Activated naive CD8-positive, alpha-beta T cell treated with anti-CD3 and anti-CD28 coated beads, Interleukin-2, amount 50 U/mL, for 24 hours (primary cell): ENCODE data around the gene DNLZ.

Experiments used
- ATAC-seq: fragments of 150-1000 bp; cut with Tn5 transposase; one replicate; pipeline ENCODE4 v1.10.0; 2021
- DNase-seq: peaks from one replicate; pipeline ENCODE4 v3.0.0; 2021
- H3K27ac Mint-ChIP-seq: one replicate; pipeline ENCODE4 v1.8.0; 2021; ENCODE audit warnings: mild to moderate bottlenecking, mixed read lengths
- H3K27me3 Mint-ChIP-seq: one replicate; pipeline ENCODE4 v1.8.0; 2021; ENCODE audit warnings: mixed read lengths
- H3K36me3 Mint-ChIP-seq: one replicate; pipeline ENCODE4 v1.8.0; 2021; ENCODE audit warnings: low read depth, mixed read lengths
- H3K4me1 Mint-ChIP-seq: one replicate; pipeline ENCODE4 v1.8.0; 2021; ENCODE audit warnings: mixed read lengths
- H3K4me3 Mint-ChIP-seq: one replicate; pipeline ENCODE4 v1.8.0; 2021; ENCODE audit warnings: mild to moderate bottlenecking, moderate library complexity, mixed read lengths
- H3K9me3 Mint-ChIP-seq: one replicate; pipeline ENCODE4 v1.8.0; 2021; ENCODE audit warnings: mixed read lengths

Gene DNLZ

DNA sequence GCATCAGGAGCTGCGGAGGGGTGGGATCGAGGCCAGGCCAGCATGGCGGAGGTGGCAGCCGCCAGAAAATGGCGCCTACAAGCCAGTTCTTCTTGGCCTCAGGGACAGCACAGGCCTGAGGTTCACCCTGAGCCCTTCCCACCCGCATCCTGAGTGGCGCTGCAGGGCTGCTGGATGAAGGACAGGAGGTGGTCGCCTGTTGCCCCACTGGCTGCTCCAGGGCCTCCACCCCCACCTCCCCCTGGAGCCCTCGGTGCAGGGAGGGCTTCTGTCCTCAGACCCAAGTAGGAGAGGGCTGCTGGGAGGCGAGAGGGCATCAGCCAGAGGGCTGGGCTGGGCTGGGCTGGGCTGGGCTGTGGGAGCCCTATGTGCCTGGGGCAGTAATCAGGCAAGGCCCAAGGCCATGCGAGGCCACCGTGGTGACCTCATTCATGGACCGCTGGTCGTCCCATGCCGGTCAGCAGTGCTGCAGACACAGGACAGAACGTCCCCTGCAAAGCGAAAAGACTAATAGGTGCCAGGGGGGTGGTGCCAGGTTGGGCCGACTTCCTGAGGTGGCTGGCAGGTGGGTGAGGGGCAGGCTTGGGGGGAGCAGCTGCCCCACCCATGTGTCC is 22.4 kb downstream of the DNLZ start:
- no peaks in the 10 kb centered on the region for H3K9me3 Mint-ChIP-seq
- no peak overlapping the region for H3K27ac Mint-ChIP-seq

DNA sequence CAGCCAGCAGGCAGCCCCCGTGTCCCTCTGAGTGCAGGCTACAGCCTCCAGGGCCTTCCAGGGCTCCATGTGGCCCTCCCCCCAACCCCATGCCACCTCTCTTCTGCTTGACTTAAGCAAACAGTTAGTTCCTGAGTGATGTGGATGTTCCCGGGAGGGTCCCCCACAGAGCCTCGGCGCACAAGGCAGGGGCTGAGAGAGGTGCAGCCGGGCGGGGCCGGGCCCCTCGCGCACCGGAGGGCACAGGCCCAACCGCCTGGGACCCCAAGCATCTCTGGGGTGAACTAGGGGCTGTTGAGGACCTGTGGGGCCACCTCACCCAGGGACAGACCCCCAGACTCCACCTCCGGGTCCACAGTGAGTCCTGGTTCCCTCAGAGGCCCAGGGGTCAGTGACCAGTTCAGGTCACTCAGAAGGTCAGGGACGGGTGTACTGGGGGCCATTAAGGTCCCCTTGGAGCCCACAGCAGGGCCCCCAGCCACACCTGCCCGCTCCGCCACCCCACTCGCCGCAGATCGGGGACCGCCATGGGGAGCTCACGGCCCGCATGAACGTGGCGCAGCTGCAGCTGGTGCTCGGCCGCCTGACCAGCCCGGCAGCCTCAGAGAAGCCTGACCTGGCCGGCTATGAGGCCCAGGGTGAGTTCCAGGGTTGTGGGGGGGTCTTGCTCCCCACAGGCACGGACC is 23.0 kb downstream of the DNLZ start:
- ATAC-seq = no peak
- no peaks in the 10 kb centered on the region for H3K36me3 Mint-ChIP-seq
- H3K9me3 Mint-ChIP-seq = no peaks in the 10 kb centered on the region
- DNase-seq = no peak
- no peak overlapping the region for H3K27ac Mint-ChIP-seq
- H3K4me3 Mint-ChIP-seq = no peak overlapping the region
- H3K27me3 Mint-ChIP-seq = no peaks in the 10 kb centered on the region
- H3K4me1 Mint-ChIP-seq = no peaks in the 10 kb centered on the region

More for the DNA sequence above, 22.4 kb downstream of the DNLZ start:
- Mint-ChIP-seq H3K4me1 (no peaks in the 10 kb centered on the region), H3K36me3 (no peaks in the 10 kb centered on the region), H3K27me3 (no peaks in the 10 kb centered on the region), H3K4me3 (no peak overlapping the region)
- no peak for DNase-seq
- ATAC-seq = no peak

- DNase-seq = no peak
- Mint-ChIP-seq H3K36me3 (no peaks in the 10 kb centered on the region), H3K4me1 (no peaks in the 10 kb centered on the region)
Measured at GRCh38 chr9:136339958-136340310, 23.6 kb downstream of the DNLZ start.

GRCh38 chr9:136339173-136339957 is 24.2 kb downstream of the DNLZ start:
- no peaks in the 10 kb centered on the region for H3K27me3 Mint-ChIP-seq
- H3K27ac Mint-ChIP-seq = no peak overlapping the region
- no peaks in the 10 kb centered on the region for H3K36me3 Mint-ChIP-seq
- no peaks in the 10 kb centered on the region for H3K9me3 Mint-ChIP-seq
- no peaks in the 10 kb centered on the region for H3K4me1 Mint-ChIP-seq
- no peak overlapping the region for H3K4me3 Mint-ChIP-seq
- peak; percentile 52 for DNase-seq
- no peak for ATAC-seq

More at GRCh38 chr9:136339958-136340310, 23.6 kb downstream of the DNLZ start:
- H3K27ac Mint-ChIP-seq = no peak overlapping the region
- H3K4me3 Mint-ChIP-seq = no peak overlapping the region
- H3K27me3 Mint-ChIP-seq = no peaks in the 10 kb centered on the region
- ATAC-seq = no peak
- no peaks in the 10 kb centered on the region for H3K9me3 Mint-ChIP-seq

GRCh38 chr9:136338511-136338910 is 25.0 kb downstream of the DNLZ start:
- Mint-ChIP-seq H3K9me3 (no peaks in the 10 kb centered on the region), H3K27me3 (no peaks in the 10 kb centered on the region), H3K27ac (no peak overlapping the region), H3K4me1 (no peaks in the 10 kb centered on the region), H3K36me3 (no peaks in the 10 kb centered on the region), H3K4me3 (no peak overlapping the region)
- ATAC-seq (no peak), DNase-seq (no peak)

- H3K36me3 Mint-ChIP-seq = no peaks in the 10 kb centered on the region
- no peak overlapping the region for H3K27ac Mint-ChIP-seq
- no peak overlapping the region for H3K4me3 Mint-ChIP-seq
- H3K9me3 Mint-ChIP-seq = no peaks in the 10 kb centered on the region
- DNase-seq (no peak), ATAC-seq (no peak)
- no peaks in the 10 kb centered on the region for H3K27me3 Mint-ChIP-seq
- H3K4me1 Mint-ChIP-seq = no peaks in the 10 kb centered on the region
Measured at GRCh38 chr9:136337416-136338395, 25.8 kb downstream of the DNLZ start.

- no peaks in the 10 kb centered on the region for H3K9me3 Mint-ChIP-seq
Measured at GRCh38 chr9:136336881-136337280, 26.7 kb downstream of the DNLZ start.

DNA sequence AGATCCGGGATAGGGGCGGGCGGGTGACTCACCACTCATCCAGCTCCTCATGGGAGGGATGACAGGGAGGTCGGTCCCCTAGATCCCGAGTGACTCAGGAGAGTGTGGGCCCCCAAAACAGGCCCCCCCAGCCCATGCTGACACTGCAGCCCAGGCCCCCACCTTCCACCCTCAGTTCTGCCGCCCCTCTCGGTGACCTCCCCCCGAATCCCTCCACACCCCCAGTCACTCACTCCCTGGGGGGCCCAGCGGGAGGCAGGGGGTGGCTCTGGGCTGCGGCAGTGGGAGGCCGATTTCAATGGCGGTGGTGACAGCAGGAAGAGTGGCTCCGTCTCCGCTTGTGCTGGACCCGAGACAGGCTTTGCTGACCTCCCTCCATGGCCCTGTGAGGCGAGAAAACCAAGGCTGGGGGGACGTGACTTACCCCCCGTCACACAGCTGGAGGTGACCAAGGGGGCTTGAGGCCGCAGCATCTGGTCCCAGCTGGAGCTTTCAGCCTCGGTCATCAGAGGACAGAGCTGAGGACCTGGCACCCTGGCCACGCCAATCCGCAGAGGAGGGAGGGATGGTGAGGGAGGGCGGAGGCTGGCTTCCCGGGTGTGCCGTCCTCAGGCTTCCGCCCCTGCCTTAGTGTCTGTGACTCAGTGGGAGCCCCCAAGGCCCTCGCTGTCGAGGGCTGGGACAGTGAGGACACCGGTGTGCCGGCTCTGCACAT is 27.2 kb downstream of the DNLZ start:
- Mint-ChIP-seq H3K4me3 (no peak overlapping the region), H3K4me1 (no peaks in the 10 kb centered on the region), H3K9me3 (no peaks in the 10 kb centered on the region), H3K27me3 (no peaks in the 10 kb centered on the region), H3K27ac (no peak overlapping the region), H3K36me3 (no peaks in the 10 kb centered on the region)
- ATAC-seq (no peak), DNase-seq (no peak)

More at GRCh38 chr9:136336881-136337280, 26.7 kb downstream of the DNLZ start:
- no peaks in the 10 kb centered on the region for H3K36me3 Mint-ChIP-seq
- no peak for ATAC-seq
- no peak overlapping the region for H3K27ac Mint-ChIP-seq
- DNase-seq = no peak
- no peaks in the 10 kb centered on the region for H3K4me1 Mint-ChIP-seq
- H3K4me3 Mint-ChIP-seq = no peak overlapping the region
- no peaks in the 10 kb centered on the region for H3K27me3 Mint-ChIP-seq

GRCh38 chr9:136335296-136336155 is 28.0 kb downstream of the DNLZ start:
- DNase-seq = no peak
- Mint-ChIP-seq H3K27me3 (no peaks in the 10 kb centered on the region), H3K4me3 (no peak overlapping the region), H3K36me3 (no peaks in the 10 kb centered on the region), H3K9me3 (no peaks in the 10 kb centered on the region), H3K27ac (no peak overlapping the region), H3K4me1 (no peaks in the 10 kb centered on the region)
- no peak for ATAC-seq

DNA sequence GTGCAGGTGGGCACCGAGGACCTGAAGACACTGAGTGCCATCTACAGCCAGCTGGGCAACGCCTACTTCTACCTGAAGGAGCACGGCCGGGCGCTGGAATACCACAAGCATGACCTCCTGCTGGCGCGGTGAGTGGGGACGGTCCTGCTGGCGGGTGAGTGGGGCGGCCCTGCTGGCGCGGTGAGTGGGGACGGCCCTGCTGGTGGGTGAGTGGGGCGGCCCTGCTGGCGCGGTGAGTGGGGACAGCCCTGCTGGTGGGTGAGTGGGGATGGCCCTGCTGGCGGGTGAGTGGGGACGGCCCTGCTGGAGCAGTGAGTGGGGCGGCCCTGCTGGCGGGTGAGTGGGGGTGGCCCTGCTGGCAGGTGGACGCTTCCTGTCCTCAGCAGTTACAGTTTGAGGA is 29.0 kb downstream of the DNLZ start:
- no peak overlapping the region for H3K27ac Mint-ChIP-seq
- ATAC-seq (no peak), DNase-seq (no peak)
- no peak overlapping the region for H3K4me3 Mint-ChIP-seq
- H3K9me3 Mint-ChIP-seq = no peaks in the 10 kb centered on the region
- no peaks in the 10 kb centered on the region for H3K36me3 Mint-ChIP-seq
- H3K4me1 Mint-ChIP-seq = no peaks in the 10 kb centered on the region
- H3K27me3 Mint-ChIP-seq = no peaks in the 10 kb centered on the region

- ATAC-seq (no peak), DNase-seq (no peak)
- H3K9me3 Mint-ChIP-seq = no peaks in the 10 kb centered on the region
- no peaks in the 10 kb centered on the region for H3K36me3 Mint-ChIP-seq
- H3K27me3 Mint-ChIP-seq = no peaks in the 10 kb centered on the region
- H3K4me3 Mint-ChIP-seq = no peak overlapping the region
- no peak overlapping the region for H3K27ac Mint-ChIP-seq
- H3K4me1 Mint-ChIP-seq = peaks cover 3% of the 10 kb centered on the region
Measured at GRCh38 chr9:136333486-136333885, 30.1 kb downstream of the DNLZ start.

- H3K4me3 Mint-ChIP-seq = no peak overlapping the region
- no peak overlapping the region for H3K27ac Mint-ChIP-seq
- no peaks in the 10 kb centered on the region for H3K27me3 Mint-ChIP-seq
- DNase-seq (no peak), ATAC-seq (no peak)
- H3K4me1 Mint-ChIP-seq = peaks cover 3% of the 10 kb centered on the region
- H3K36me3 Mint-ChIP-seq = no peaks in the 10 kb centered on the region
- no peaks in the 10 kb centered on the region for H3K9me3 Mint-ChIP-seq
Measured at GRCh38 chr9:136333045-136333444, 30.5 kb downstream of the DNLZ start.

DNA sequence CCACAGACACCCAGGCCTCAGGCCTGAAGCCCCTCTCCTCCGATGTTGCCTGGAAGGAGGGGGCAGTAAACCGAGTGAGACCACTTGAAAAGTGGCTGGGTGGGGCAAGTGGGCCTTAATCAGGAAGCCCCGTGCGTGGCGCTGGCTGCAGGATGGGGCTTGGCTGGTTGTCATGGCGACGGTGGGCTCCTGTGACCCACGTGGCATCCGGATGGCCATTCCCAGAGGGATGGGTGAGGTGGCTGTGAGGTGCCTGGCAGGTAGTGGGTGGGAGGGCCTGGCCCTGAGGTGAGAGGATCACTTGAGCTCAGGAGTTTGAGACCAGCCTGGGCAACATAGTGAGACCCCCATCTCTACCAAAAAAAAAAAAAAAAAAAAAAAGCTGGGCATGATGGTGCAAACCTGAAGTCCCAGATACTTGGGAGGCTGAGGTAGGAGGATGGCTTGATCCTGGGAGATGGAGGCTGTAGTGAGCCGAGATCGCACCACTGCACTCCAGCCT is 31.0 kb downstream of the DNLZ start:
- H3K4me1 Mint-ChIP-seq = peaks cover 3% of the 10 kb centered on the region
- no peak overlapping the region for H3K27ac Mint-ChIP-seq
- ATAC-seq = no peak

More for the DNA sequence above, 31.0 kb downstream of the DNLZ start:
- H3K4me3 Mint-ChIP-seq = no peak overlapping the region
- H3K36me3 Mint-ChIP-seq = no peaks in the 10 kb centered on the region
- H3K9me3 Mint-ChIP-seq = no peaks in the 10 kb centered on the region
- no peaks in the 10 kb centered on the region for H3K27me3 Mint-ChIP-seq
- DNase-seq = no peak
